Measurements from ENCODE around the gene SSMEM1. TPM values are rescaled to one million over a fixed set of nuclear protein-coding genes. Genes with fewer than 3 reads are reported as not detected.
"Not testable (repeated sequence)": the region's sequence is repeated elsewhere in the genome, so short reads cannot be mapped to it uniquely, and the experiment has no call there.

Gene SSMEM1
- total RNA-seq, 1 donor from 2014 or later = not detected

DNA sequence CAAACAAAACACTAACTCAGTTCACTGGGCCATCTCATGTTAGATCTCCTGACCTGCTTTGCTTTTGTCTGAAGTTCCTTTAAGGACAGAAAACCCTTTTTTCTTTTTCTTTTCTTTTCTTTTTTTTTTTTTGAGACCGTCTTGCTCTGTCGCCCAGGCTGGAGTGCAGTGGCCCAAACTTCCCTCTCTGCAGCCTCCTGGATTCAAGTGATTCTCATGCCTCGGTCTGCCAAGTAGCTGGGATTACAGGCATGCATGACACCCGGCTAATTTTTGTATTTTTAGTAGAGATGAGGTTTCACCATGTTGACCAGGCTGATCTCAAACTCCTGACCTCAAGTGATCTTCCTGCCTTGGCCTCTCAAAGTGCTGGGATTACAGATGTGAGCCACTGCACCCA is 28.7 kb downstream of the SSMEM1 start:
- ATAC-seq; intact Hi-C loops (cut with DNase I); DNase-seq (ENCODE audit: missing footprints): not testable (repeated sequence)

DNA sequence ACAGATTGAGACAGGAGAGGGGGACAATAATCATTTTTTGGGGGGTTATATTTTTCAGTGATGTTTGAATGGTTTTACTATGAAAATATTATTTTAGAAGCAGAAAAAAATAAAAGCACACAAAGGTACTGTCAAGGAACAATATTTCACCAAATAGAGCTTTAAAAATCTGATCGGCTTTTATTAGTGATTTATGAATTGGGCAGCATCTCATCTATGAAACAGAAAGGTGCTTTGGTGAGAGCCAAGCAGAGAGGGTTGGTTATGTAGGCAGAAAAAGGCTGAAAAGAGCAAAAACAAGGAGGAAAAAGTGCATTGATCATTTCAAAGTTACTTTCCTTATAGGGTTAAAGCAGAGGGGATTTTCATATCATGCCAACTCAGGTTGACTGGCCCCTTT is 32.6 kb downstream of the SSMEM1 start:
- no peak for ATAC-seq
- no peak for DNase-seq (ENCODE audit: missing footprints)
- intact Hi-C loops (cut with DNase I) = no loop called here

DNA sequence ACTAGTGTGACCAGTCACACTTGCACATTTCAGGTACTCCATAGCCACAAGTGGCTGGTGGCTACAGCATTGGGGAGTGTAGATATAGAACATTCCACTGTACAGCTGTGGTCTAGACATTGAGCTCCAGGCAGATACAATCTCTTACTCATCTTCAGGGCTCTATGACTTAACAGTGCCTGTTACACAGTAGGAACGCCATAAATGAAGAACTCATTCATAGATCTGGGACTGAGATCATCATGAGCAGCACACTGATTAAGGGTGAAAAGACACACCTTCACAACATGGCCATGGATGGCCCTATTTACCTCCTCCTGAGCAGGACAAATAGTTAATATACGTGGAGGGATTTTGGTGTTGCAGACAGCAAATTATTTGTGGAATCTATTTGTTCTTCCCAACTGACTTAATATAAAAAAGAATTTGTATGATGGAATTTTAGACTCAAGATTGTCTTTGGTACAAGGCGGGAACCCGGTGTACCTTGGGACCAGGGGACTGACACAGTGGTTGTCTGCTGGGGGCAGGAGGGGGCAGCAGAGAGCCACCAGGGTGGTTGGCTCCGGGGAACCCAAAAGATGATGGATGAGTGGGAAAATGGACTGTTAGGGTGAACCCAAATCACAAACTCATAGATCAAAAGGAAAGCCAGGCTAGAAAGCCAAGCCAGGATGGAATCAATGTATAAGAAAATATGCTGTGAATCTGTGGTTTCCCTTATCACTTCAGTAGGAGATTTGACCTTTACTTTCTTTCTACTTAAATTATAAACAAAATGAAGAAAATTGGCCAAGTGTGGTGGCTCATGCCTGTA is 34.7 kb downstream of the SSMEM1 start:
- intact Hi-C loops (cut with DNase I) = loop anchor here (2.0 kb wide), 1 partner anchor 480 kb away; no protein-coding TSS in a partner anchor
- ATAC-seq (peak; percentile 54), DNase-seq (ENCODE audit: missing footprints) (peak; percentile 75)

DNA sequence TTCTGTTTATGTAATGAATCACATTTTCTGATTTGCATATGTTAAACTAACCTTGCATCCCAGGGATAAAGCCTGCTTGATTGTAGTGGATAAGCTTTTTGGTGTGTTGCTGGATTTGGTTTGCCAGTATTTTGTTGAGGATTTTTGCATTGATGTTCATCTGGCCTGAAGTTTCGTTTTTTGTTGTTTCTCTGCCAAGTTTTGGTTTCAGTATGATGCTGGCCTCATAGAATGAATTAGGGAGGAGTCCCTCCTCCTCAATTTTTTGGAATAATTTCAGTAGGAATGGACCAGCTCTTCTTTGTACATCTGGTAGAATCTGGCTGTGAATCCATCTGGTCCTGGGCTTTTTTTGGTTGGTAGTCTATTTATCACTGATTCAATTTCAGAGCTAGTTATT is 35.8 kb downstream of the SSMEM1 start:
- DNase-seq (ENCODE audit: missing footprints); ATAC-seq: not testable (repeated sequence)
- intact Hi-C loops (cut with DNase I) = loop anchor here (2.0 kb wide), 1 partner anchor 479 kb away; no protein-coding TSS in a partner anchor

DNA sequence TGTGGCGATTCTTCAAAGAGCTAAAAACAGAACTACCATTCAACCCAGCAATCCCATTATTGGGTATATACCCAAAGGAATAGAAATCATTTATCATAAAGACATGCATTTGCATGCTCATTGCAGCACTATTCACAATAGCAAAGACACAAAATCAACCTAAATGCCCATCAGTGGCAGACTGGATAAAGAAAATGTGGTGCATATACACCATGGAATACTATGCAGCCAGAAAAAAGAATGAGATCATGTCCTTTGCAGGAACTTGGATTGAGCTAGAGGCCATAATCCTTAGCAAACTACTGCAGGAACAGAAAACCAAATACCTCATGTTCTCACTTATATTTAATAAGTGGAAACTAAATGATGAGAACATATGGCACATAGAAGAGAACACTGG is 38.8 kb downstream of the SSMEM1 start:
- DNase-seq (ENCODE audit: missing footprints); intact Hi-C loops (cut with DNase I); ATAC-seq: not testable (repeated sequence)

DNA sequence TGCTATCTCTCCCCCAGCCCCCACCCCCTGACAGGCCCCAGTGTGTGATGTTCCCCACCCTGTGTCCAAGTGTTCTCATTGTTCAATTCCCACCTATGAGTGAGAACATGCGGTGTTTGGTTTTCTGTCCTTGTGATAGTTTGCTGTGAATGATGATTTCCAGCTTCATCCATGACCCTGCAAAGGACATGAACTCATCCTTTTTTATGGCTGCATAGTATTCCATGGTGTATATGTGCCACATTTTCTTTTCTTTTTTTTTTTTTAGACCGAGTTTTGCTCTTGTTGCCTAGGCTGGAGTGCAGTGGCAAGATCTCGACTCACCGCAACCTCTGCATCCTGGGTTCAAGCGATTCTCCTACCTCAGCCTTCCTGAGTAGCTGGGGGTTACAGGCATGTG is 41.2 kb downstream of the SSMEM1 start:
- intact Hi-C loops (cut with DNase I); DNase-seq (ENCODE audit: missing footprints); ATAC-seq: not testable (repeated sequence)

DNA sequence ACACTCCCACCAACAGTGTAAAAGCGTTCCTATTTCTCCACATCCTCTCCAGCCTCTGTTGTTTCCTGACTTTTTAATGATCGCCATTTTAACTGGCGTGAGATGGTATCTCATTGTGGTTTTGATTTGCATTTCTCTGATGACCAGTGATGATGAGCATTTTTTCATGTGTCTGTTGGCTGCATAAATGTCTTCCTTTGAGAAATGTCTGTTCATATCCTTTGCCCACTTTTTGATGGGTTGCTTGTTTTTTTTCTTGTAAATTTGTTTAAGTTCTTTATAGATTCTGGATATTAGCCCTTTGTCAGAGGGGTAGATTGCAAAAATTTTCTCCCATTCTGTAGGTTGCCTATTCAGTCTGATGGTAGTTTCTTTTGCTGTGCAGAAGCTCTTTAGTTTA is 42.0 kb downstream of the SSMEM1 start:
- DNase-seq (ENCODE audit: missing footprints); intact Hi-C loops (cut with DNase I); ATAC-seq: not testable (repeated sequence)

DNA sequence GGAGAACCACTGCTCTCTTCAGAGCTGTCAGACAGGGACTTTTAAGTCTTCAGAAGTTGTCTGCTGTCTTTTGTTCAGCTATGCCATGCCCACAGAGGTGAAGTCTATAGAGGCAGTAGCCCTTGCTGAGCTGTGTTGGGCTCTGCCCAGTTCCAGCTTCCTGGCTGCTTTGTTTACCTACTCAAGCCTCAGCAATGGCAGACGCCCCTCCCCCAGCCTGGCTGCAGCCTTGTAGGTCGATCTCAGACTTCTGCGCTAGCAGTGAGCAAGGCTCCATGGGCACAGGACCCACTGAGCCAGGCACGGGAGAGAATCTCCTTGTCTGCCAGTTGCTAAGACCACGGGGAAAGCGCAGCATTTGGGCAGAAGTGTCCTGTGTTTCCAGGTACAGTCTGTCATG is 46.9 kb downstream of the SSMEM1 start:
- ATAC-seq (no peak), DNase-seq (ENCODE audit: missing footprints) (no peak)
- intact Hi-C loops (cut with DNase I) = no loop called here

DNA sequence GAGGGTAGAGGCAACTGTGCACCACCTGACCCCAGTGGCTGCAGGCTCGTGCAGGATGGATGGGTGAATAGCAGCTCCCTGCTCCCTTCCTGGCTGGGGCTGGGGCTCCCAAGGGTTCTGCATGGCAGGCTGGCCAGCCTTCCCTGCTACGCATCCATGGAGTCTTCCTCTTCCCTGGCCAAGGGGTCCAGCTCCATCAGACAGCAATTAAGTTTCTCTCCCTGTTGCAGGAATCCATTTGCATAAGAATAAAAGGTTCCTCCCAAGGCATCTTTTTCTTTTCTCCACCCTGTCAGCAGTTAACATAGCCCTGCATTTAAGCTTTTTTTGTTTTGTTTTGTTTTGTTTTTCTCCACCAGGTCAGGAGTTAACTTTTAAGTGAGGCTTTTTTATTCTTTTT is 49.0 kb downstream of the SSMEM1 start:
- ATAC-seq (no peak), DNase-seq (ENCODE audit: missing footprints) (no peak)
- intact Hi-C loops (cut with DNase I) = no loop called here

DNA sequence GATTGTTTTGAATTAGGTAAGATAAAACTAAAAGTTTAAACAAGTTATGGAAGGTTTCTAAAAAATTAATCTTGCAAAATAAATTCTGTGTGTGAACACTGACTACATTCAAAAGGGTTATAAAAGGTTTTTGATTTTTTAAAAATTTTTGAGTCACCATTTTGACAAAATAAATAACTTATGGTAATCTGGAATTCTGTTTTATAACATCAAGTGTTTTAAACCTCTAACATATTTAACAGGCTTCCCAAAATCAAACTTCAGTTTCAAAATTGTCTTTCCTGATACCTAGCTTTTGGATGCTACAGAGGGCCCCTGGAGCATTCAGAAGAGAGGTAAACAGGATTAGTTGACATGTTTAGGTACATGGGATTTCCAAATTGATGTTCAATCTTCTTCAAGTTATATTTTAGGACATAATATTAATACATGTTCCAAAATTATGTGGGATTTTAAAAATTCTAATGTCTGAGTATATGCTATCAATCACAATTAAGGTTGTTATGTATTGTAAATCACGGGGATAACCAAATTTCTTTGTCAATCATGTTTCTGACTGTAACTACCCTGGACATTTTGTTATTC is 50.9 kb downstream of the SSMEM1 start:
- no peak for DNase-seq (ENCODE audit: missing footprints)

DNA sequence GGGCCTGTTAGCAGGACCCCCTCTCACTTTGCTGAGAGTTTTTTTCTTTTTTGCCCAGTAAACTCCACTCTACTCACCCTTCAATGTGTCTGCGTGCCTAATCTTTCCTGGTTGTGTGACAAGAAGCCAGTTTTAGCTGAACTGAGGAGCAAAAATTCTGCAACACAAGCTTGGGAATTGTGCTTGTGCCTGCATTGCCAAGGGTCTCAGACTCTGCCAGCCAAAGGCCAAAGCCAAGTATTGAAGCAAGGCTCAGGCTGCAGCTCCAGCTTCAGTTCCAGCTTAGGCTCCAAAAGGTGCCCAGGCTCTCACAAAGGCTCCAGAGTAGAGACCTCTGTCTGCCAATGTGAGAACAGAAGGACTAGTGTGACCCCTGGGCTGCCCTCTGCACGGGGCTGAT is 54.8 kb downstream of the SSMEM1 start:
- DNase-seq (ENCODE audit: missing footprints) (no peak), ATAC-seq (no peak)
- intact Hi-C loops (cut with DNase I) = no loop called here

More for the DNA sequence above, 50.9 kb downstream of the SSMEM1 start:
- ATAC-seq = no peak
- intact Hi-C loops (cut with DNase I) = no loop called here

DNA sequence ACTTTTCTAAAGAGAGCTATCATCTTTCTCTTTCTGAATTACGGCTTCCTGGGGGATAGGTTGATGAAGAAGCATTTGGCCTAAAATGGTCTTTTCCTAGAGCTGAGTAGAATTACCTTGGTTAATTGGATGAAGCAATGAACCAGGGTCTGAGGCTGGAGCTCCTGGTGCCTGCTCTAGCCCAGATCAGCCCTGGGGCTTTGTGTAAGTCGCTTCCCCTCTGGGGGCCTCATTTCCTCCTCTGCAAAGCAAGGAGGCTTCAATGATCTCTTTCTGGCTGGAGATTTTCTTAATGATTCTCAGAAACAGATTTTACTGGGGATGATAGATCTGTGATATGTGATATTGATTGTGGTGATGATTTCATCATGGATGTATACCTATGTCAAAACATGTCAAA is 55.5 kb downstream of the SSMEM1 start:
- no peak for DNase-seq (ENCODE audit: missing footprints)
- intact Hi-C loops (cut with DNase I) = no loop called here
- no peak for ATAC-seq

Other genes starting within 250 kb of the SSMEM1 start
- 17.5 TPM for gene ZC3HC1, start 156.5 kb upstream of the SSMEM1 start, total RNA-seq
- 27.6 TPM for gene KLHDC10, start 137.3 kb upstream of the SSMEM1 start, total RNA-seq
- gene TMEM209, start 2.5 kb upstream of the SSMEM1 start, total RNA-seq = 8.6 TPM
- not detected for gene CPA2, start 59.0 kb downstream of the SSMEM1 start, total RNA-seq
- gene CPA4, start 85.3 kb downstream of the SSMEM1 start, total RNA-seq = not detected
- gene CPA5, start 137.0 kb downstream of the SSMEM1 start, total RNA-seq = not detected
- not detected for gene CPA1, start 172.6 kb downstream of the SSMEM1 start, total RNA-seq
- gene CEP41, start 233.2 kb downstream of the SSMEM1 start, total RNA-seq = 3.8 TPM